Adrenal gland (tissue), 12 donors: Measurements from ENCODE around the gene ABHD17A. TPM values are rescaled to one million over a fixed set of nuclear protein-coding genes. Genes with fewer than 3 reads are reported as not detected.

Experiments
- DNase-seq, 7 donors: peaks; one replicate each; pipeline ENCODE4 v3.0.0-alpha.2; 2019 to 2020
- H3K27ac ChIP-seq, 5 donors: fragments of 200-600 bp; sonication (generic) in 4 of 5; 1 replicate in 3 of 5; 2 replicates in 2 of 5; pipeline versions ENCODE4 v1.5.1 to v1.8.0; 2016 to 2020; ENCODE audit warnings: mild to moderate bottlenecking in 1 of 5
- H3K27me3 ChIP-seq: fragments of 200-600 bp; 2 replicates; pipeline ENCODE4 v1.8.0; 2021
- H3K36me3 ChIP-seq, 2 donors: fragments of 200-600 bp; replicated peaks in 1 of 2; 1 replicate in 1 of 2; 2 replicates in 1 of 2; pipeline versions ENCODE4 v1.5.1 to v1.8.0; 2018 to 2022
- H3K4me1 ChIP-seq, 2 donors: fragments of 200-600 bp; replicated peaks in 1 of 2; 1 replicate in 1 of 2; 2 replicates in 1 of 2; pipeline versions ENCODE4 v1.5.1 to v1.8.0; 2018 to 2021
- H3K4me3 ChIP-seq, 4 donors: fragments of 200-600 bp; sonication (generic) in 3 of 4; one replicate each; pipeline ENCODE4 v1.5.1; 2016 to 2018
- H3K9me3 ChIP-seq, 3 donors: fragments of 200-600 bp; sonication (generic) in 1 of 3; replicated peaks in 1 of 3; 1 replicate in 2 of 3; 2 replicates in 1 of 3; pipeline versions ENCODE4 v1.5.1 to v1.8.0; 2016 to 2021
- CTCF ChIP-seq, 6 experiments: fragments of 450-650 bp in 4 of 6; fragments of 200-600 bp in 2 of 6; sonication (generic) in 1 of 6; IDR thresholded peaks; 1 replicate in 5 of 6; 2 replicates in 1 of 6; pipeline versions ENCODE4 v1.5.1 to v1.8.0; 2016 to 2021; ENCODE audit warnings: antibody characterized with exemption in 6 of 6, mild to moderate bottlenecking in 2 of 6, moderate library complexity in 1 of 6
- POLR2A ChIP-seq, 2 donors: fragments of 450-650 bp; IDR thresholded peaks; one replicate each; pipeline ENCODE4 v1.6.1; 2017; ENCODE audit warnings: antibody characterized with exemption in 2 of 2, mild to moderate bottlenecking in 2 of 2, moderate library complexity in 1 of 2
- WGBS, 4 donors: extraction: QIAGEN DNeasy Blood & Tissue Kit in 2 of 4; methylation state at CpG; one replicate each; pipeline versions ENCODE4 v1.1.5 to v1.1.7; 2013 to 2017; 5-methylcytosine and 5-hydroxymethylcytosine counted together
- intact Hi-C, 2 donors: fragments of 100-400 bp; cut with DNase I; formaldehyde crosslinking; loops; one replicate each; pipeline versions ENCODE4 v1.14.1 to v1.15.0; 2022 to 2023
- polyA plus RNA-seq, 3 donors: library from polyadenylated mRNA; stranded (reverse); fragments of 200-250 nt in 2 of 3; fragments of 350-450 nt in 1 of 3; fragmentation: Illumina TruSeq in 1 of 3; extraction: RNeasy Lipid Tissue Mini Kit (QIAGEN cat#74804) in 1 of 3; gene quantifications; one replicate each; pipeline ENCODE4 v1.2.3, GENCODE V29; 2013 to 2014
- total RNA-seq, 9 donors: library from RNA; depleted of rRNA in 4 of 9; stranded (reverse); fragments of >200 nt in 4 of 9; fragments of 120-200 nt in 1 of 9; fragmentation: NEBNext Ultra II Directional in 1 of 9; extraction: Animal tissue kit (Norgen Biotek cat#: 25700) in 1 of 9; gene quantifications; one replicate each; pipeline versions ENCODE4 v1.1.0 to v1.2.4, GENCODE V29; 2013 to 2023
- donor health status: healthy with polysubstance abuse.
- donor health status: Bipolar disorder and iron deficiency.
- donor health status: DM: yes; HTN: yes; CAD: no.
- donor health status: DM: no; HTN: no; CAD: no.
- donor health status: DM: no; HTN: no; CAD: no.
- donor health status: DM: yes; HTN: yes; CAD: no.

Gene ABHD17A
- total and polyA plus RNA-seq, 12 donors: 2.5 to 235 (median 99.4) TPM

- peak in 2 of 7 donors; percentile 44 to 45 for DNase-seq
- no peak overlapping the region for H3K27ac ChIP-seq
- TF ChIP-seq CTCF (IDR thresholded peaks at IDR 0.05) (no peak), POLR2A (IDR thresholded peaks at IDR 0.05) (no peak)
- intact Hi-C loops: loop anchor here (10.0 kb wide), 2 partner anchors 59 to 151 kb away; partner anchors contain the start of gene KLF16 (in 1 of the 2)
- H3K9me3 ChIP-seq: no peaks in the 10 kb centered on the region
- 85 to 91% (median 86%) methylated on average over 7 to 8 of the region's 8 CpGs for WGBS, 4 donors
- no peaks in the 10 kb centered on the region for H3K4me1 ChIP-seq
- H3K4me3 ChIP-seq: no peak overlapping the region
- no peaks in the 10 kb centered on the region for H3K27me3 ChIP-seq
- H3K36me3 ChIP-seq: peaks cover 0 to 34% of the 10 kb centered on the region in 2 donors
Observed at GRCh38 chr19:1923319-1923718, 38.0 kb upstream of the ABHD17A start.

GRCh38 chr19:1922803-1923202 lies 37.5 kb upstream of the ABHD17A start:
- TF ChIP-seq POLR2A (IDR thresholded peaks at IDR 0.05): no peak
- TF ChIP-seq CTCF (IDR thresholded peaks at IDR 0.05): no peak
- 89 to 99% (median 95%) methylated on average over 15 to 23 of the region's 23 CpGs for WGBS, 4 donors
- H3K4me1 ChIP-seq: no peaks in the 10 kb centered on the region
- intact Hi-C loops: loop anchor here (10.0 kb wide), 2 partner anchors 58 to 152 kb away; partner anchors contain the start of gene KLF16 (in 1 of the 2)
- H3K4me3 ChIP-seq: no peak overlapping the region
- DNase-seq: no peak
- no peaks in the 10 kb centered on the region for H3K27me3 ChIP-seq
- H3K9me3 ChIP-seq: no peaks in the 10 kb centered on the region
- H3K36me3 ChIP-seq: peaks cover 0 to 39% of the 10 kb centered on the region in 2 donors
- no peak overlapping the region for H3K27ac ChIP-seq

- Histone ChIP-seq H3K4me1 (no peaks in the 10 kb centered on the region), H3K36me3 (peaks cover 0 to 43% of the 10 kb centered on the region in 2 donors), H3K4me3 (no peak overlapping the region), H3K27me3 (no peaks in the 10 kb centered on the region), H3K27ac (no peak overlapping the region), H3K9me3 (no peaks in the 10 kb centered on the region)
- WGBS, 4 donors: 91 to 96% (median 93%) methylated on average over 15 of the region's 15 CpGs
- DNase-seq: no peak
- TF ChIP-seq POLR2A (IDR thresholded peaks at IDR 0.05) (no peak), CTCF (IDR thresholded peaks at IDR 0.05) (no peak)
- intact Hi-C loops: loop anchor here (10.0 kb wide), 2 partner anchors 57 to 153 kb away; partner anchors contain the start of gene KLF16 (in 1 of the 2)
Observed at GRCh38 chr19:1921825-1922224, 36.5 kb upstream of the ABHD17A start.

GRCh38 chr19:1921326-1921725 lies 36.0 kb upstream of the ABHD17A start:
- Histone ChIP-seq H3K27ac (no peak overlapping the region), H3K9me3 (no peaks in the 10 kb centered on the region), H3K4me3 (no peak overlapping the region), H3K36me3 (peaks cover 0 to 43% of the 10 kb centered on the region in 2 donors), H3K27me3 (no peaks in the 10 kb centered on the region), H3K4me1 (no peaks in the 10 kb centered on the region)
- intact Hi-C loops: loop anchor here (10.0 kb wide), 2 partner anchors 57 to 153 kb away; partner anchors contain the start of gene KLF16 (in 1 of the 2)
- WGBS, 4 donors: 95 to 98% (median 96%) methylated on average over 8 to 19 of the region's 19 CpGs
- no peak for DNase-seq
- TF ChIP-seq CTCF (IDR thresholded peaks at IDR 0.05) (no peak), POLR2A (IDR thresholded peaks at IDR 0.05) (no peak)
